ENCODE measurements around the gene ESAM. TPM values are rescaled to one million over a fixed set of nuclear protein-coding genes. Genes with fewer than 3 reads are reported as not detected.

ESAM gene
- total and polyA plus RNA-seq, 2 of the 8 experiments (the other 6 are each of a cell fraction or from before 2014, with no cell fraction given) = 0.09 TPM; not detected in 1

- TF ChIP-seq, protein P1, sequence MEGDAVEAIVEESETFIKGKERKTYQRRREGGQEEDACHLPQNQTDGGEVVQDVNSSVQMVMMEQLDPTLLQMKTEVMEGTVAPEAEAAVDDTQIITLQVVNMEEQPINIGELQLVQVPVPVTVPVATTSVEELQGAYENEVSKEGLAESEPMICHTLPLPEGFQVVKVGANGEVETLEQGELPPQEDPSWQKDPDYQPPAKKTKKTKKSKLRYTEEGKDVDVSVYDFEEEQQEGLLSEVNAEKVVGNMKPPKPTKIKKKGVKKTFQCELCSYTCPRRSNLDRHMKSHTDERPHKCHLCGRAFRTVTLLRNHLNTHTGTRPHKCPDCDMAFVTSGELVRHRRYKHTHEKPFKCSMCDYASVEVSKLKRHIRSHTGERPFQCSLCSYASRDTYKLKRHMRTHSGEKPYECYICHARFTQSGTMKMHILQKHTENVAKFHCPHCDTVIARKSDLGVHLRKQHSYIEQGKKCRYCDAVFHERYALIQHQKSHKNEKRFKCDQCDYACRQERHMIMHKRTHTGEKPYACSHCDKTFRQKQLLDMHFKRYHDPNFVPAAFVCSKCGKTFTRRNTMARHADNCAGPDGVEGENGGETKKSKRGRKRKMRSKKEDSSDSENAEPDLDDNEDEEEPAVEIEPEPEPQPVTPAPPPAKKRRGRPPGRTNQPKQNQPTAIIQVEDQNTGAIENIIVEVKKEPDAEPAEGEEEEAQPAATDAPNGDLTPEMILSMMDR (IDR thresholded peaks at IDR 0.05; ENCODE audit: control extremely low read depth in 1 of 3, insufficient read depth in 1 of 3, low read depth in 1 of 3, low read length in 3 of 3) = peak; percentile 14 to 27 (median 20); a peak in 3 of 4 replicates
- TF ChIP-seq ATF3 (IDR thresholded peaks at IDR 0.05; ENCODE audit: insufficient read depth, low read depth, low read length) = no peak
- peak; percentile 76 for TF ChIP-seq EZH2 (IDR thresholded peaks at IDR 0.05; ENCODE audit: low read depth, low read length, severe bottlenecking)
These were observed 21.7 kb downstream of the ESAM start (continued) for GRCh38 chr11:124740277-124740882.
